H54 (cell line): ENCODE data around the gene SRC.

Experiments
- DNase-seq: peaks from one replicate; pipeline ENCODE4 v3.0.0; 2011; ENCODE audit warnings: low spot score, mixed read lengths; ENCODE audit not compliant: insufficient read length
- FAIRE-seq: peaks from 3 replicates; lab custom pipeline; 2011; peaks lifted over from hg19 to GRCh38; lab: Jason Lieb, UNC
- POLR2A ChIP-seq: IDR thresholded peaks from 2 replicates; pipeline ENCODE4 v1.6.1; 2011; ENCODE audit warnings: low read depth, mild to moderate bottlenecking, low read length

The SRC gene

GRCh38 chr20:37309936-37310590 is 35.9 kb upstream of the SRC start:
- DNase-seq (no peak), FAIRE-seq (no peak)
- no peak for TF ChIP-seq POLR2A

GRCh38 chr20:37310951-37311350 is 35.0 kb upstream of the SRC start:
- FAIRE-seq (no peak), DNase-seq (no peak)
- no peak for TF ChIP-seq POLR2A

GRCh38 chr20:37311710-37312355 is 34.1 kb upstream of the SRC start:
- no peak for TF ChIP-seq POLR2A
- FAIRE-seq (no peak), DNase-seq (no peak)

DNA sequence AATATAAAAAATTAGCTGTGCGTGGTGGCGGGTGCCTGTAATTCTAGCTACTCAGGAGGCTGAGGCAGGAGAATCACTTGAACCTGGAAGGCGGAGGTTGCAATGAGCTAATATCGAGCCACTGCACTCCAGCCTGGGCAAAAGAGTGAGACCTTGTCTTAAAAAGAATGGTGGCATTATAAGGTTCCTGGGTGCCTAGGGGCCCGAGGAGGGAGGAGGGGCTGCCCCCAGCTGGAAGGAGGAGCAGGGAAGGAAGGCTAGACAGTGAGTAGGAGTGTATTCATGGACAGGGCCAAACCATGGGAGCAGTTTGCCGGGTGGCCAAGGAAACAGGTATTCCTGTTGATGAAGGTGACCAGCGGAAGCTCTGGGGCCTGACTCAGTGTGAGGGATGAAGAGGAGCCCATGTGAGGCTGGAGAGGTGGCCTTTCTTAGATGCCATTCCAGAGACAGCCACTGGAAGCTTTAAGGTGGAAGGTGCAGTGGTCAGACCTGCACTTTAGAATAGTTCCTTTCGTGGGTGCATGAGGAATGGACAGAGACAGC is 32.3 kb upstream of the SRC start:
- DNase-seq (no peak), FAIRE-seq (no peak)
- no peak for TF ChIP-seq POLR2A

GRCh38 chr20:37314099-37314498 is 31.8 kb upstream of the SRC start:
- DNase-seq, result no peak
- no peak for FAIRE-seq
- no peak for TF ChIP-seq POLR2A

GRCh38 chr20:37314617-37315016 is 31.3 kb upstream of the SRC start:
- DNase-seq (no peak), FAIRE-seq (no peak)
- TF ChIP-seq POLR2A, result no peak

DNA sequence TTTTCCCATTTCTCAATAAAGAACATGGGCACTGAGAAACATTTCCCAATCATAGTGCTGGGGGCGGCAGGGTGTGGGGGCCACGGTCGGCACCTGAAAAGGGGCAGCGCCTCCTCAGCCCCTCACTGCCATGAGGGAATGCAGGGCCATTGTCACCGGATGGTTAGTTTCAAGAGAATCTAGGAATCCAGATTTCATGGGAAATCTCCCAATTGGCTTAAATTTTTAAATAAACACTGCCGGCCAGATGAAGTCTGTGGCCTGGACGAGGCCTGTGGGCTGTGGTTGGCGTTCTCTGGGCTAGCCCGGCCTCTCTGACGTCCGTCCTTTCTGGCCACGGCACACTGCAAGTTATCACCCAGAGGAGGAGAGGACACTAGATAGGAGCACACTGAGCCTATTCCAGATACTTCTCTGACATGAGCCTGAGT is 30.9 kb upstream of the SRC start:
- no peak for TF ChIP-seq POLR2A
- DNase-seq, result no peak
- no peak for FAIRE-seq

GRCh38 chr20:37315452-37316110 is 30.4 kb upstream of the SRC start:
- FAIRE-seq (no peak), DNase-seq (no peak)
- TF ChIP-seq POLR2A, result no peak

DNA sequence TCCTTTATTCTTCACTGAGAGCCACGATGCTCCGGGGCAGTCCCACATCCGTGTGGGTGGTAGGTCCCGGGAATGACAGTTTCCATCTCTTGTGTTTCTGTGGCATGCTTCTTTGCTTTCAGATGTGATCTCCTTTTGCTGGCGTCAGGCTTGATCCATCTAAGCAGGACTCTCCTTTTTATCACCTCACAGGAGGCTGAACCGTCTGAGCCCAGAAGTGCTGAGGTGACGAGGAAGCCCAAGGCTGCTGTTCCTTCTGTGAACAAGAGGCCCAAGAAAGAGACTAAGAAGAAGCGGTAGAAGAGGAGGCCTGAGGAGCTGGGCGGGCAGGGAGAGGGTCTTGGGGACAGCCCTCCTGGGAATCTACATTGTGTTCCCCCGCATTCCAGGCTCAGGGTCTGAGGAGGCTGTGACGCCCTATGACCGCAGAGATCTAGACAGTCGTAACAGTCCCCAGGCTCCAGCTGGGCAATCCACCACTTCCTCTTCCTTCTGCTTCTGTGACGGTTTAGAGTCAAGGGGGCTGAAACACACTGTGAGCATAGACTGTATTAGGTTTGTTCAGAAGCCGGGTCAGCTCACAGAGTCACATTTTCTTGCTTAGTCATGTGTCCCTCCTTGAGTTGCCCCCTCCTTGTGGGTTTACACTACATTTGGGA is 29.7 kb upstream of the SRC start:
- TF ChIP-seq POLR2A, result no peak
- DNase-seq (no peak), FAIRE-seq (no peak)

DNA sequence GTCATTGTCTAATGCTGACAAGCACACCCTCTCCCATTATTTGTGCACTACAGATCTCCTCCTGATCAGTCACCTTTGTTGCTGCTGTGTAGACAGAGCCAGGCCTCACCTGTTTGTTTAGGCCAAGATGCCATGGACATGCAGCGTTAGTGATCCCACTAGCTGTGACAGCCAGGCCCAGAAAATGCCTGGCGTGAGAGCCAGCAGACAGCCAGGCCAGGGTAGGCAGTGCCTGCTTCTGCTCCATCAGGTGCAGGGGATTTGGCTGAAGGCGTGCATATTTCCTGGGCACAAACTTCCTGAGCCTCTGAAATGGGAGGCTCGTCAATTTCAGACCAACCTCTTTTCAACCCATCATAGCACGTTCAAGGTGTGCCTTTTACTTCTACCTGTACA is 29.2 kb upstream of the SRC start:
- no peak for TF ChIP-seq POLR2A
- no peak for DNase-seq
- no peak for FAIRE-seq

- TF ChIP-seq POLR2A, result no peak
- no peak for FAIRE-seq
- DNase-seq, result no peak
Measured at GRCh38 chr20:37317316-37317715, 28.6 kb upstream of the SRC start.

- no peak for FAIRE-seq
- DNase-seq, result no peak
- TF ChIP-seq POLR2A, result no peak
Measured at GRCh38 chr20:37317994-37318640, 27.8 kb upstream of the SRC start.

DNA sequence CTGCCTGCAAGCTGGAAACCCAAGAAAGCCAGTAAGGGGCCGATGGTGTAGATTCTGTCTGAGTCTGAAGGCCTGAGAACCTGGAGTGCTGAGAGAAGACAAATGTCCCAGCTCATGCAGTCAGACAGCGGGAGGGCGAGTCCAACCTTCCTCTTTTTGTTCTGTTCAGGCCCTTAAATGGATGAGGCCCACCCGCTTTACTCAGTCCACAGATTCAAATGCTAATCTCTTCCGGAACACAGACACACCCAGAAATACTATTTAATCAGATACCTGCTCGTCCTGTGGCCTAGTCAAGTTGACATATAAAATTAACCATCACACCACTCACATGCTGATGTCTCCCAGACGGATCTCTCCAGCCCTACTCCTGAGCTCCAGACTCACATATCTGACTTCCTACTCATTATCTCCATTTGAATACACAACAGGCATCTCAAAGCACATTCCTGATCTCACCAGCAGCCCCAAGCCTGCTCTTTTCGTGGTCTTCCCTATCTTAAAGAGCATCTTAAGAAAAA is 26.7 kb upstream of the SRC start:
- FAIRE-seq, result no peak
- no peak for TF ChIP-seq POLR2A
- no peak for DNase-seq
